NK-92 (cell line): ENCODE measurements around the gene CYLD.

ENCODE experiments used
- DNase-seq: peaks from one replicate; lab custom pipeline; 2025; ENCODE audit not compliant: unreplicated experiment; lab: John Stamatoyannopoulos, UW

CYLD gene

GRCh38 chr16:50814541-50814940 lies 72.7 kb downstream of the CYLD start:
- no peak for DNase-seq

GRCh38 chr16:50815382-50815781 lies 73.5 kb downstream of the CYLD start:
- no peak for DNase-seq

- DNase-seq = no peak
Observed at GRCh38 chr16:50816901-50817555, 75.1 kb downstream of the CYLD start.

- DNase-seq = no peak
Observed at GRCh38 chr16:50818380-50818779, 76.5 kb downstream of the CYLD start.

GRCh38 chr16:50819706-50820105 lies 77.8 kb downstream of the CYLD start:
- DNase-seq = no peak

- no peak for DNase-seq
Observed at GRCh38 chr16:50820225-50820624, 78.3 kb downstream of the CYLD start.

GRCh38 chr16:50821586-50821985 lies 79.7 kb downstream of the CYLD start:
- DNase-seq = no peak

GRCh38 chr16:50822671-50823070 lies 80.8 kb downstream of the CYLD start:
- DNase-seq = no peak

- DNase-seq = no peak
Observed at GRCh38 chr16:50826797-50827316, 85.0 kb downstream of the CYLD start.

GRCh38 chr16:50828164-50828702 lies 86.3 kb downstream of the CYLD start:
- no peak for DNase-seq

- no peak for DNase-seq
Observed at GRCh38 chr16:50830698-50831097, 88.8 kb downstream of the CYLD start.

- DNase-seq = no peak
Observed at GRCh38 chr16:50831751-50832150, 89.9 kb downstream of the CYLD start.

- DNase-seq = no peak
Observed at GRCh38 chr16:50833929-50834328, 92.0 kb downstream of the CYLD start.

GRCh38 chr16:50834701-50835100 lies 92.8 kb downstream of the CYLD start:
- no peak for DNase-seq

GRCh38 chr16:50835358-50836060 lies 93.6 kb downstream of the CYLD start:
- DNase-seq = no peak

- no peak for DNase-seq
Observed at GRCh38 chr16:50836121-50836621, 94.3 kb downstream of the CYLD start.

- DNase-seq = no peak
Observed at GRCh38 chr16:50837324-50837723, 95.4 kb downstream of the CYLD start.

GRCh38 chr16:50838165-50838564 lies 96.3 kb downstream of the CYLD start:
- DNase-seq = no peak

- DNase-seq = no peak
Observed at GRCh38 chr16:50838885-50839284, 97.0 kb downstream of the CYLD start.

GRCh38 chr16:50839356-50839755 lies 97.5 kb downstream of the CYLD start:
- DNase-seq = no peak

- no peak for DNase-seq
Observed at GRCh38 chr16:50839920-50840729, 98.2 kb downstream of the CYLD start.
